ENCODE results near the gene ROBO1. TPM values are rescaled to one million over a fixed set of nuclear protein-coding genes. Genes with fewer than 3 reads are reported as not detected.

Gene ROBO1
- total RNA-seq, 4 donors from 2014 or later = 25.0 to 42.6 (median 35.7) TPM

GRCh38 chr3:79028916-79029315, 738.9 kb downstream of the ROBO1 start:
- intact Hi-C loops (cut with DNase I) = no loop called here
- H3K27ac ChIP-seq = no peak overlapping the region
- no peaks in the 10 kb centered on the region for H3K36me3 ChIP-seq
- H3K4me1 ChIP-seq = no peaks in the 10 kb centered on the region
- no peak for DNase-seq
- no peak overlapping the region for H3K4me3 ChIP-seq
- WGBS, 2 donors = 88 to 94% methylated on average over 1 of the region's 1 CpG
- no peaks in the 10 kb centered on the region for H3K9me3 ChIP-seq
- H3K27me3 ChIP-seq = no peaks in the 10 kb centered on the region
- no peak for TF ChIP-seq CTCF (IDR thresholded peaks at IDR 0.05)

- no peak for DNase-seq
- H3K27ac ChIP-seq = no peak overlapping the region
- H3K27me3 ChIP-seq = no peaks in the 10 kb centered on the region
- no peaks in the 10 kb centered on the region for H3K9me3 ChIP-seq
- intact Hi-C loops (cut with DNase I) = no loop called here
- H3K36me3 ChIP-seq = no peaks in the 10 kb centered on the region
- WGBS, 2 donors = 81 to 90% methylated on average over 2 of the region's 2 CpGs
- no peaks in the 10 kb centered on the region for H3K4me1 ChIP-seq
- no peak overlapping the region for H3K4me3 ChIP-seq
- TF ChIP-seq CTCF (IDR thresholded peaks at IDR 0.05) = no peak
- TF ChIP-seq POLR2A (IDR thresholded peaks at IDR 0.05) = no peak
These were observed 740.2 kb downstream of the ROBO1 start for GRCh38 chr3:79027593-79027992.

GRCh38 chr3:79019924-79020173, 747.9 kb downstream of the ROBO1 start:
- peak overlapping the region in 3 of 4 donors; percentile 83 to 90 (median 89) for H3K27ac ChIP-seq

GRCh38 chr3:79019137-79019923, 748.5 kb downstream of the ROBO1 start:
- TF ChIP-seq POLR2A (IDR thresholded peaks at IDR 0.05) = peak in 3 of 4 donors; percentile 10 to 73 (median 71)
- peak in 1 of 6 experiments; percentile 3 for TF ChIP-seq CTCF (IDR thresholded peaks at IDR 0.05)
- WGBS, 2 donors = 1% methylated on average over 19 to 35 of the region's 40 CpGs
- H3K9me3 ChIP-seq = no peaks in the 10 kb centered on the region
- peaks cover 0 to 42% (median 18%) of the 10 kb centered on the region in 3 donors for H3K4me1 ChIP-seq
- no peaks in the 10 kb centered on the region for H3K27me3 ChIP-seq
- intact Hi-C loops (cut with DNase I) = no loop called here
- peak overlapping the region; percentile 83 to 93 (median 90) for H3K27ac ChIP-seq
- H3K4me3 ChIP-seq = peak overlapping the region; percentile 68 to 89 (median 76)
- H3K36me3 ChIP-seq = no peaks in the 10 kb centered on the region
- no peak for DNase-seq

More at GRCh38 chr3:79019924-79020173, 747.9 kb downstream of the ROBO1 start:
- no peak for DNase-seq
- peaks cover 0 to 37% (median 15%) of the 10 kb centered on the region in 3 donors for H3K4me1 ChIP-seq
- H3K4me3 ChIP-seq = peak overlapping the region in 2 of 4 donors; percentile 68 to 89
- H3K9me3 ChIP-seq = no peaks in the 10 kb centered on the region
- H3K36me3 ChIP-seq = no peaks in the 10 kb centered on the region
- no peak for TF ChIP-seq POLR2A (IDR thresholded peaks at IDR 0.05)
- TF ChIP-seq CTCF (IDR thresholded peaks at IDR 0.05) = no peak
- H3K27me3 ChIP-seq = no peaks in the 10 kb centered on the region
- intact Hi-C loops (cut with DNase I) = no loop called here

GRCh38 chr3:79018671-79019136, 749.1 kb downstream of the ROBO1 start:
- peak overlapping the region; percentile 68 to 89 (median 76) for H3K4me3 ChIP-seq
- intact Hi-C loops (cut with DNase I) = no loop called here
- TF ChIP-seq POLR2A (IDR thresholded peaks at IDR 0.05) (no peak), CTCF (IDR thresholded peaks at IDR 0.05) (no peak)
- peaks cover 0 to 48% (median 18%) of the 10 kb centered on the region in 3 donors for H3K4me1 ChIP-seq
- no peaks in the 10 kb centered on the region for H3K36me3 ChIP-seq
- no peaks in the 10 kb centered on the region for H3K27me3 ChIP-seq
- H3K27ac ChIP-seq = peak overlapping the region; percentile 83 to 93 (median 90)
- 4 to 13% methylated on average over 1 to 8 of the region's 44 CpGs for WGBS, 2 donors
- H3K9me3 ChIP-seq = no peaks in the 10 kb centered on the region
- no peak for DNase-seq
